T-helper 1 cell treated with Interleukin-12 subunit alpha and Interleukin-12 subunit beta and Interleukin-4 antibody, amounts not matched to agents 30 ng/mL and 1 ng/mL, for 36 hours (primary cell): ENCODE results near the gene RBM19. TPM values are rescaled to one million over a fixed set of nuclear protein-coding genes. Genes with fewer than 3 reads are reported as not detected.

ENCODE experiments used
- intact Hi-C: fragments of 100-400 bp; cut with micrococcal nuclease; formaldehyde crosslinking; loops from one replicate; pipeline ENCODE4 v1.15.1; 2024
- total RNA-seq: library from RNA; stranded (reverse); gene quantifications from 2 replicates; pipeline ENCODE4 v1.2.3, GENCODE V29; 2022

Gene RBM19
- total RNA-seq, 1 donor from 2014 or later = 57.2 TPM

DNA sequence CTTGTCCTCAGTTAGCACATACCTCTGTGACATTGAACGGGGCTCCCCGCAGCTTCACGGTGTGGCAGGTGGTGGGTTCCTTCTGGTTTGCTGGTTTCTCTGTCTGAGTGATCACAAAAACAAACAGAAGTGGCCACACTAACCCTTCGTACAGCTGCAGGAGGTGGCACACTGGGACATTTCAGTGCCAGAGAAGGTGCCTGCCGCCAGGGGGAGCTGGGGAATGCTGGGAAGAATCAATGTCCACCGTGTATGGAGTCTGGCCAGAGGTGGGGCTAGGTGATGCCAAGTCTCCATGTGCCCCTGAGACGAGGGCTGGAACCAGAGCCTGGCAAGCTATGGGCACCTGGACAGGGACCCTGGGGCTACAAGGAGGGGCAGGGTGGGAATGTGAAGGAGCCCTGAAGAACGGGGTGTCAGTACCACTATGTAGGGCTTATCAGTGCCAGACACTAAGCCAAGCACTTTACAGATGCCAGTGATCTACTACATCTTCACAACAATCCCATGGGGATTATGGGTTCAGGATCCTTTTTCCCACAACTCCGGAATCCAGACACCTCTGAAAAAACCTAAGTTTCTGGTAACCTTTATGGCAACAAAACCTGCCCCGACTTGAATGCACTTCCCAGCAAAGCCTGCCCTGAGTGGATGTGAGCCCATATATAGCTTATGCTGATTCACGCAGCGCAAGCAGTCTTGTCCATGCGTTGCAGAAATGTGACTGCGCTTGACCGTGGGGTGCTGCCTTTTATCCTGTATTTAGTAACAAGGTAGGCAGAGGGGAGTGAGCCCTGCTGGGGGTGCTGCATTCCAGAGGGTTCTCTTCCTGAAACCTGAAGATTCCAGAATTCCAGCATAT lies 10.8 kb downstream of the RBM19 start:
- intact Hi-C loops = no loop called here

DNA sequence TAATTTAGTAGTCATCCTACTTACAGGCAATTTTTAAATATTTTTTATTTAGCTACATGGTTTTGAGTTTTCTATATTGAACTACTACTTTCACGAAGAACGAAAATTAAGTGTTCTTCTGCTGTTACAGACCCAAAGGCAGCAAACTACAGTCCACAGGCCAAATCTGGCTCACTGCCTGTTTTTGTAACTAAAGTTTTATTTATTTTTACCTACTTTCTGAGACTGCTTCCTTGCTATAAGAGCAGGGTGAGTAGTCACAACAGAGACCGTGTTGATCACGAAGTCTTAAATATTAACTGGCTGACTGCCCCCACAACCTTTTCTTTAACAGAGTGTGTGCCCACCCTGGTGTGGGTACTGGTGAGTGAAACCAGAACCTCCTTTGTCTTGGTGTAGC lies 11.6 kb downstream of the RBM19 start:
- intact Hi-C loops = no loop called here

DNA sequence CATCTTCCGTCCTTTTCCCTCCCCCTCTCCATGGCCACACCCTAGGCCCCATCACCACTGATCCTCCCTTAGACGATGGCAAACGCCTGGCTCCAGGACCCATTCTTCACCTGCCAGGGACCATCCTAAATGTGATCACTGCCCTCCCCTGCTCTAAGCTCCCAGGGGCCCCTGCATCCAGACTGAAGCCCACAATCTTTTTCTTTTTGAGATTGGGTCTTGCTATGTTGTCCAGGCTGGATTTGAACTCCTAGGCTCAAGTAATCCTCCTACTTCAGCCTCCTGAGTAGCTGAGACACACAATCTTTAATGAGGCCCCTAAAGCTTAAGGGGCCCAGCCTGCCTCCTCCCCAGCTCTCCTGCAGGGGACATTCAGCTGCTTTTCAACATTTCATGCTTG lies 15.3 kb downstream of the RBM19 start:
- intact Hi-C loops = no loop called here

GRCh38 chr12:113949321-113950305 lies 16.5 kb downstream of the RBM19 start:
- intact Hi-C loops = no loop called here

GRCh38 chr12:113948151-113948914 lies 17.8 kb downstream of the RBM19 start:
- intact Hi-C loops = no loop called here

GRCh38 chr12:113946175-113946574 lies 19.9 kb downstream of the RBM19 start:
- intact Hi-C loops = no loop called here

DNA sequence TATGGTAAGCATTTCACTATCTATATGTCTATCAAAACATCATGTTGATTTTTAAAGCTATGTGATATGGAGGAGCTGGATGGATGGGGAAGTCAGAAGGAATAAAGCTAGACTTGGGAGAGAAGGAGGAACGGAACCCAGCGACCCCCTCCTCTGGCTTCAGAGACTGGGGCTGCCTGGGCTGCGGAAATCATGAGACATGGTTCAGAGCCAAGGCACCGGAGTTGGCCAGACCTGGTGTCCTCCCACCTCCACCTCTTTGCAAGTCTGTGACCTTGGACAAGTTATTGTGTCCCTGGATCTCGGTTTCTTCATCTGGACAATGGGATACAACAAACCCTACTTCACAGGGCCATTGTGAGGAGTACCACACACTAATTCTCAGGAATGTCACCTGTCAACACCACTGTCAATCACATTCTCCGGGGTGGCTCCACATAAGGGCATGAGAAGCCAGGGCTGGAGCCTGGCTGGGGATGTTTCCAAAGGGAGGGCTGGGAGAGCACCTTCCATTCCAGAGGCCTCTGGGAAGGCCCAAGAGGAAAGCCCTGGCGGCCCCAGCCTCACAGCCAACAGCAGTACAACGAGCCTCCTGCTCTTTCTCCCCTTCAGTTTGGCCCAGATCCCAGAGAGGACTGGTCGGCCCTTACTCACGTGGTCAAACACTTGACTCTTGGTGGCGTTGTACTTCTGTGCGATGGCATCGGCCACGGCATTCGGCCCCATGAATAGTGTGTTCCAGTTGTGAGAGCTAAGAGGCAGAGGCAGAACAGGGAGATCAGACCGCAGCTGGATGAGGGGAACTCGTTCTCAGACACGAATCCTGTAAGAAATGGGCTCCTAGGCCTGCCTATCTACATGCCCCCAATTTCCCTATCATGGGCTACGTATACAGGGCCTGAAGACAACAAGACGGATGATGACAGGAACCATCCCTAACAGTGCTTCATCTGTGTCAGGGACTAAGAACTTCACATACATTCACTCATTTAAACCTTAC lies 20.7 kb downstream of the RBM19 start:
- intact Hi-C loops = no loop called here

GRCh38 chr12:113942209-113942608 lies 23.9 kb downstream of the RBM19 start:
- intact Hi-C loops = no loop called here

DNA sequence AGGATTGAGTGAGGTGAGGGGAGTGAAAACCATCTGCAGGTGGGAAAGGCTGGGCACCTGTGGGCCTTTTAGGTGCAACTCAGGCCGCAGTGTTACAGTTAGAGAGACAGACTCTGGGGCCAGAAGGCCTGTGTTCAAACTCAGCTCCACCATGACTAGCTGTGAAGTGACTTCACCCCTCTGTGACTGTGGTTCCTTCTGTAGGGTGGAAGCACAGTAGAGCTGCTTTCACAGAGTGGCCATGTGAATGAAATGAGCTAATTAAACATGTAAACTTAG lies 25.0 kb downstream of the RBM19 start:
- intact Hi-C loops = no loop called here

- intact Hi-C loops = no loop called here
These were observed 25.5 kb downstream of the RBM19 start for GRCh38 chr12:113940357-113941207.

GRCh38 chr12:113939867-113940266 lies 26.3 kb downstream of the RBM19 start:
- intact Hi-C loops = no loop called here

- intact Hi-C loops = no loop called here
These were observed 27.7 kb downstream of the RBM19 start for GRCh38 chr12:113938471-113938870.

DNA sequence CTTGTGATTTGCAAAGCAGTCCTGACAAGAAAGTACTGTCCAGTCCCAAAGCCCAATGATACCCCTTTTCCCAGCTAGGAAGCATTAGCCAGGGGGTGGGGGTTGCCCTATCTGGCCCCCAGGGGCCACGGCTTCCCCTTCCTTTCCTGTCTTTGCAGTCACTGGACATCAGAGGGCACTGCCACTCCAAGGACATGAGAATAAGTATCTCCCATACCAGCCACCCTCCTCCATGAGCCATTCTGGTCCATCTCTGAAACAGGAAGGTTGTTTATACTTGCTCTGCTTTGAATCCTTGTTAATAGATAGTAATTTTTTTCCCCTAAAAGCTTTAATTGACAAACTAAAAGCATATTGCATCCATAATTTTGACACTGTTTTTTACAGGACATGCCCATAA lies 29.7 kb downstream of the RBM19 start:
- intact Hi-C loops = no loop called here

DNA sequence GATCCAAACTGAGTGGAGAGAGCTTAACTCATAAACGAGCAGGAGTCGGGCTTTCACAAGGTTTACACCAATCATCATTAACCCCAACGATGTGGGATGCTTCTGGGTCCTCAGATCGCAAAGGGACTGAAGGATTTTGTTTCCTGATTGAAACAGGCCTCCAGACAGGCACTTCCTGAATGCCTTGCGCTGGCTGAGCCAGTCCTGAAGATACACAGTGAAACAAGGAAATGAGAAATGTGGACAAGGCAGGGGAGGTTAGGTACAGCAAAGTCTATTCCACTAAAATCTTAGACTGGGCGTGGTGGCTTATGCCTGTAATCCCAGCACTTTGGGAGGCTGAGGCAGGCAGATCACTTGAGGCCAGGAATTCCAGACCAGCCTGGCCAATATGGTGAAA lies 30.7 kb downstream of the RBM19 start:
- intact Hi-C loops = no loop called here

DNA sequence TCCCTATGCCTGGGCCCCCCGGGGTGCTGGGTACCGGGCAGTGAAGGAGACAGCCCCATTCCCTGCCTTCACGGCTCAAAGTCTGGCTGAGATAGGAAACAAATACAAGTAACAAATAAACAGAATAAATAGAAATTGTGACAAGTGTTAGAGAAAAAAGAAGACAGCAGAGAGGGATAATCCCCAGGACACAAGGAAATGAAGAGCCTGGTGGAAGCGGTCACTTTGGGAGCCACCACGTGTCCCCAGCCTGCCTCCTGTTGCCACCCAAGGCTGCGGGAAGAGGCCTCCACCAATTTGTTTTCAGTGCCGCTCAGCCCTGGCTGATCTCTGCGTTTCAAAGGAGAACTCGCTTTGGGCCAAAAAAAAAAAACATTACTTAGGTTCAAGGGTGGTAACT lies 31.2 kb downstream of the RBM19 start:
- intact Hi-C loops = no loop called here

GRCh38 chr12:113934060-113934814 lies 31.9 kb downstream of the RBM19 start:
- intact Hi-C loops = no loop called here

- intact Hi-C loops = no loop called here
These were observed 32.8 kb downstream of the RBM19 start for GRCh38 chr12:113933201-113933786.
